Keratinocyte (primary cell): ENCODE data around the gene DGKZ. TPM values are rescaled to one million over a fixed set of nuclear protein-coding genes. Genes with fewer than 3 reads are reported as not detected.

Experiments
- DNase-seq: peaks from one replicate; pipeline ENCODE4 v3.0.0-alpha.2; 2011; ENCODE audit warnings: low read depth, missing footprints, low spot score
- FAIRE-seq: peaks from 2 replicates; lab custom pipeline; 2011; peaks lifted over from hg19 to GRCh38; lab: Jason Lieb, UNC
- H2AFZ ChIP-seq: 2 replicates; pipeline ENCODE4 v1.6.0; 2012; ENCODE audit warnings: low read length, control low read depth, inconsistent platforms; ENCODE audit not compliant: control insufficient read depth
- H3K27ac ChIP-seq: 2 replicates; pipeline ENCODE4 v1.5.1; 2011; ENCODE audit warnings: low read length; ENCODE audit not compliant: control insufficient read depth, insufficient read depth
- H3K27me3 ChIP-seq: 3 replicates; pipeline ENCODE4 v1.6.0; 2011; ENCODE audit warnings: low read length; ENCODE audit not compliant: control insufficient read depth, insufficient read depth; ENCODE audit errors: extremely low read depth
- H3K36me3 ChIP-seq, 2 experiments: 2 replicates in 1 of 2; 3 replicates in 1 of 2; pipeline ENCODE4 v1.5.1; 2011; ENCODE audit warnings: low read length in 2 of 2, mild to moderate bottlenecking in 1 of 2; ENCODE audit not compliant: control insufficient read depth in 2 of 2, insufficient read depth in 2 of 2; ENCODE audit errors: extremely low read depth in 1 of 2
- H3K4me1 ChIP-seq: 3 replicates; pipeline ENCODE4 v1.5.1; 2011; ENCODE audit warnings: low read length; ENCODE audit not compliant: control insufficient read depth, insufficient read depth; ENCODE audit errors: extremely low read depth
- H3K4me2 ChIP-seq: 3 replicates; pipeline ENCODE4 v1.6.0; 2011; ENCODE audit warnings: low read depth, low read length; ENCODE audit not compliant: control insufficient read depth, insufficient read depth; ENCODE audit errors: extremely low read depth
- H3K4me3 ChIP-seq, 3 experiments: fragments of 200-600 bp in 1 of 3; sonication (generic) in 1 of 3; 2 replicates in 2 of 3; 3 replicates in 1 of 3; pipeline ENCODE4 v1.5.1; 2011 to 2016; ENCODE audit warnings: low read length in 3 of 3, mild to moderate bottlenecking in 3 of 3, control low read depth in 2 of 3, inconsistent platforms in 1 of 3, low read depth in 1 of 3, mixed read lengths in 1 of 3, mixed run types in 1 of 3, moderate library complexity in 1 of 3; ENCODE audit not compliant: control insufficient read depth in 2 of 3, insufficient read depth in 2 of 3; ENCODE audit errors: extremely low read depth in 1 of 3
- H3K79me2 ChIP-seq: 2 replicates; pipeline ENCODE4 v1.6.0; 2012; ENCODE audit warnings: low read length; ENCODE audit not compliant: control insufficient read depth, insufficient read depth
- H3K9ac ChIP-seq: 3 replicates; pipeline ENCODE4 v1.6.0; 2011; ENCODE audit warnings: low read length; ENCODE audit not compliant: control insufficient read depth, insufficient read depth; ENCODE audit errors: extremely low read depth
- H3K9me1 ChIP-seq: 3 replicates; pipeline ENCODE4 v1.6.0; 2011; ENCODE audit warnings: low read length; ENCODE audit not compliant: control insufficient read depth, insufficient read depth; ENCODE audit errors: extremely low read depth
- H3K9me3 ChIP-seq: 2 replicates; pipeline ENCODE4 v1.5.1; 2012; ENCODE audit warnings: low read depth, low read length; ENCODE audit not compliant: control insufficient read depth
- H4K20me1 ChIP-seq: 3 replicates; pipeline ENCODE4 v1.6.0; 2011; ENCODE audit warnings: low read length; ENCODE audit not compliant: control insufficient read depth, insufficient read depth; ENCODE audit errors: extremely low read depth
- EZH2 ChIP-seq: IDR thresholded peaks from one replicate; pipeline ENCODE4 v1.6.1; 2012; ENCODE audit warnings: inconsistent platforms, mild to moderate bottlenecking, low read length, moderate library complexity
- dilution Hi-C: fragments of 300-500 bp; cut with MboI; formaldehyde crosslinking; loops from one replicate; pipeline ENCODE4 v1.7.0; 2020; ENCODE audit warnings: low sequenced_read_pairs; ENCODE audit not compliant: extremely low pct_ligation_motif_present
- polyA plus RNA-seq, 5 experiments: library from polyadenylated mRNA; depleted of rRNA in 3 of 5; stranded (reverse) in 3 of 5; stranded (forward) in 1 of 5; unstranded in 1 of 5; fragments of >200 nt; gene quantifications; 1 replicate in 1 of 5; 2 replicates in 3 of 5; 3 replicates in 1 of 5; pipeline versions ENCODE4 v1.2.1 to v1.2.3, GENCODE V29; 2011 to 2012; ENCODE audit warnings: missing spikeins in 2 of 5, low read depth in 1 of 5, low replicate concordance in 1 of 5
- TF ChIP-seq, protein P1 (sequence below), 3 experiments: IDR thresholded peaks in 1 of 3; conservative IDR thresholded peaks in 1 of 3; optimal IDR thresholded peaks in 1 of 3; 2 replicates in 2 of 3; 3 replicates in 1 of 3; pipeline versions ENCODE3 to v1.5.1; 2011; ENCODE audit warnings: low read length in 3 of 3, mild to moderate bottlenecking in 3 of 3, moderate library complexity in 2 of 3, control low read depth in 1 of 3, inconsistent platforms in 1 of 3; ENCODE audit not compliant: insufficient read depth in 2 of 3; ENCODE audit errors: extremely low read depth in 1 of 3

The DGKZ gene
- polyA plus RNA-seq, 1 donor (not counting 4 experiments of a cell fraction or from before 2014, with no cell fraction given) = 23.3 TPM

DNA sequence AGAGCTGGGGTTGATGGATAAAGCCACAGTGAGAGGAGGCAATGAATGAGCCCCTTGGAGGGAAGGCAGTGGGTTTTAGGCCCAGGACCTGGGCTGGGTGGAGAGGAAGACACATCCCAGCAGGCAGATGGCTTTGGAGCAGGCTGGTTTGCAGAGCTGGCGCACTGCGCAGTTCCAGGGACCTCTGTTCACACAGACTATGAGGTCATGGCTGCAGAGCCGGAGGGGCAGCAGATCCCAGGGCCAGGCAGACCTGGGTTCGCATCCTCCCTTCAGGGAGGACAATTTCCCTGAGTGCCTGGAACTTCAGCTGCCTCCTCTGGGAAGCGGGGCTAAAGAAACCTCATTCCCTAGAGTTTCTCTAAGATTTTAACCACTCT lies 28.2 kb upstream of the DGKZ start:
- dilution Hi-C loops = no loop called here
- TF ChIP-seq EZH2 = no peak
- TF ChIP-seq, protein P1, sequence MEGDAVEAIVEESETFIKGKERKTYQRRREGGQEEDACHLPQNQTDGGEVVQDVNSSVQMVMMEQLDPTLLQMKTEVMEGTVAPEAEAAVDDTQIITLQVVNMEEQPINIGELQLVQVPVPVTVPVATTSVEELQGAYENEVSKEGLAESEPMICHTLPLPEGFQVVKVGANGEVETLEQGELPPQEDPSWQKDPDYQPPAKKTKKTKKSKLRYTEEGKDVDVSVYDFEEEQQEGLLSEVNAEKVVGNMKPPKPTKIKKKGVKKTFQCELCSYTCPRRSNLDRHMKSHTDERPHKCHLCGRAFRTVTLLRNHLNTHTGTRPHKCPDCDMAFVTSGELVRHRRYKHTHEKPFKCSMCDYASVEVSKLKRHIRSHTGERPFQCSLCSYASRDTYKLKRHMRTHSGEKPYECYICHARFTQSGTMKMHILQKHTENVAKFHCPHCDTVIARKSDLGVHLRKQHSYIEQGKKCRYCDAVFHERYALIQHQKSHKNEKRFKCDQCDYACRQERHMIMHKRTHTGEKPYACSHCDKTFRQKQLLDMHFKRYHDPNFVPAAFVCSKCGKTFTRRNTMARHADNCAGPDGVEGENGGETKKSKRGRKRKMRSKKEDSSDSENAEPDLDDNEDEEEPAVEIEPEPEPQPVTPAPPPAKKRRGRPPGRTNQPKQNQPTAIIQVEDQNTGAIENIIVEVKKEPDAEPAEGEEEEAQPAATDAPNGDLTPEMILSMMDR (optimal IDR thresholded peaks at IDR 0.05 in 1 of 3, IDR thresholded peaks at IDR 0.05 in 1 of 3, conservative IDR thresholded peaks at IDR 0.05 in 1 of 3; ENCODE audit: extremely low read depth in 1 of 3, insufficient read depth in 2 of 3, low read length in 3 of 3) = no peak
- no peaks in the 10 kb centered on the region for H3K4me1 ChIP-seq
- no peak overlapping the region for H2AFZ ChIP-seq
- FAIRE-seq = no peak
- no peaks in the 10 kb centered on the region for H3K9me3 ChIP-seq
- no peaks in the 10 kb centered on the region for H3K79me2 ChIP-seq
- no peaks in the 10 kb centered on the region for H3K9me1 ChIP-seq
- H4K20me1 ChIP-seq = no peaks in the 10 kb centered on the region
- H3K9ac ChIP-seq = no peak overlapping the region
- H3K27ac ChIP-seq = no peak overlapping the region
- H3K27me3 ChIP-seq = peaks cover 3% of the 10 kb centered on the region
- DNase-seq = no peak
- H3K4me3 ChIP-seq = no peak overlapping the region
- no peaks in the 10 kb centered on the region for H3K36me3 ChIP-seq
- no peak overlapping the region for H3K4me2 ChIP-seq

DNA sequence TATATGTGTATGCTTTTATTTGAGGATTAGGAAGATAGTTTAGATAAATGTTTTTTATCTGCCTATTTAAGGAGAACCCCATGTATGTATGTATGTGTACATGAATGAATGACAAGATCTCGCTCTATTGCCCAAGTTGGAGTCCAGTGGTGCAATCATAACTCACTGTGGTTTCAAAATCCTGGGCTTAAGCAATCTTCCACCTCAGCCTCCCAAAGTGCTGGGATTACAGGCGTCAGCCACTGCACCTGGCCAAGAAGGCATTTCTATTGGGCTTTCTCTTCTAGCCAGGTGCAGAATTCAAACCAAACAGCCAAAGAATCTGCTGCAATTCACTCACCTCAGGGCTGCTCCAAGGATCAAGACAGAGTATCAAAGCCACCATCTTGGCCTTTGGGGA lies 25.5 kb upstream of the DGKZ start:
- Histone ChIP-seq H3K4me2 (no peak overlapping the region), H3K9me3 (no peaks in the 10 kb centered on the region), H3K27ac (no peak overlapping the region), H3K4me3 (no peak overlapping the region), H3K79me2 (no peaks in the 10 kb centered on the region), H3K4me1 (no peaks in the 10 kb centered on the region), H3K27me3 (peaks cover 8% of the 10 kb centered on the region), H2AFZ (no peak overlapping the region), H3K9ac (no peak overlapping the region), H3K36me3 (no peaks in the 10 kb centered on the region), H4K20me1 (no peaks in the 10 kb centered on the region), H3K9me1 (no peaks in the 10 kb centered on the region)
- DNase-seq = no peak
- no peak for FAIRE-seq
- dilution Hi-C loops = no loop called here
- TF ChIP-seq EZH2 = no peak
- TF ChIP-seq, protein P1 (optimal IDR thresholded peaks at IDR 0.05 in 1 of 3, IDR thresholded peaks at IDR 0.05 in 1 of 3, conservative IDR thresholded peaks at IDR 0.05 in 1 of 3; ENCODE audit: extremely low read depth in 1 of 3, insufficient read depth in 2 of 3, low read length in 3 of 3) = no peak
